Measurements from ENCODE around the gene SMIM41. TPM values are rescaled to one million over a fixed set of nuclear protein-coding genes. Genes with fewer than 3 reads are reported as not detected.

The SMIM41 gene
- total RNA-seq, 1 donor from 2014 or later: not detected

GRCh38 chr12:52035926-52036325 lies 43.6 kb upstream of the SMIM41 start:
- H3K27me3 Mint-ChIP-seq (ENCODE audit: low read depth): peaks cover 6% of the 10 kb centered on the region
- H3K27ac Mint-ChIP-seq (ENCODE audit: unreplicated experiment): no peak overlapping the region
- peaks cover 60% of the 10 kb centered on the region for H3K4me1 Mint-ChIP-seq
- H3K36me3 Mint-ChIP-seq (ENCODE audit: low read depth): no peaks in the 10 kb centered on the region
- no peaks in the 10 kb centered on the region for H3K9me3 Mint-ChIP-seq
- no peak for TF ChIP-seq CTCF (conservative IDR thresholded peaks at IDR 0.05)
- no peak for DNase-seq (ENCODE audit: low read depth, low spot score)
- peak overlapping the region; percentile 89 for H3K4me3 Mint-ChIP-seq

- Mint-ChIP-seq H3K9me3 (no peaks in the 10 kb centered on the region), H3K4me1 (peaks cover 63% of the 10 kb centered on the region), H3K4me3 (peak overlapping the region; percentile 89)
Observed at GRCh38 chr12:52036587-52037171, 42.8 kb upstream of the SMIM41 start.

GRCh38 chr12:52037248-52037861 lies 42.1 kb upstream of the SMIM41 start:
- no peak for DNase-seq (ENCODE audit: low read depth, low spot score)
- no peak for TF ChIP-seq CTCF (conservative IDR thresholded peaks at IDR 0.05)
- Mint-ChIP-seq H3K36me3 (ENCODE audit: low read depth) (no peaks in the 10 kb centered on the region), H3K4me1 (peaks cover 57% of the 10 kb centered on the region), H3K9me3 (no peaks in the 10 kb centered on the region), H3K27me3 (ENCODE audit: low read depth) (peaks cover 6% of the 10 kb centered on the region), H3K4me3 (peak overlapping the region; percentile 97), H3K27ac (ENCODE audit: unreplicated experiment) (peak overlapping the region; percentile 97)

More at GRCh38 chr12:52036587-52037171, 42.8 kb upstream of the SMIM41 start:
- no peaks in the 10 kb centered on the region for H3K36me3 Mint-ChIP-seq (ENCODE audit: low read depth)
- DNase-seq (ENCODE audit: low read depth, low spot score): peak; percentile 53
- no peak overlapping the region for H3K27ac Mint-ChIP-seq (ENCODE audit: unreplicated experiment)
- peaks cover 6% of the 10 kb centered on the region for H3K27me3 Mint-ChIP-seq (ENCODE audit: low read depth)
- TF ChIP-seq CTCF (conservative IDR thresholded peaks at IDR 0.05): no peak

GRCh38 chr12:52038447-52038846 lies 41.1 kb upstream of the SMIM41 start:
- no peak for TF ChIP-seq CTCF (conservative IDR thresholded peaks at IDR 0.05)
- no peak for DNase-seq (ENCODE audit: low read depth, low spot score)
- H3K9me3 Mint-ChIP-seq: no peaks in the 10 kb centered on the region
- peak overlapping the region; percentile 97 for H3K4me3 Mint-ChIP-seq
- H3K4me1 Mint-ChIP-seq: peaks cover 48% of the 10 kb centered on the region
- peaks cover 6% of the 10 kb centered on the region for H3K27me3 Mint-ChIP-seq (ENCODE audit: low read depth)
- H3K27ac Mint-ChIP-seq (ENCODE audit: unreplicated experiment): peak overlapping the region; percentile 90
- H3K36me3 Mint-ChIP-seq (ENCODE audit: low read depth): no peaks in the 10 kb centered on the region

GRCh38 chr12:52041035-52041434 lies 38.5 kb upstream of the SMIM41 start:
- H3K27me3 Mint-ChIP-seq (ENCODE audit: low read depth): peaks cover 3% of the 10 kb centered on the region
- DNase-seq (ENCODE audit: low read depth, low spot score): no peak
- H3K27ac Mint-ChIP-seq (ENCODE audit: unreplicated experiment): no peak overlapping the region
- no peaks in the 10 kb centered on the region for H3K9me3 Mint-ChIP-seq
- no peaks in the 10 kb centered on the region for H3K36me3 Mint-ChIP-seq (ENCODE audit: low read depth)
- TF ChIP-seq CTCF (conservative IDR thresholded peaks at IDR 0.05): no peak
- peaks cover 50% of the 10 kb centered on the region for H3K4me1 Mint-ChIP-seq
- peak overlapping the region; percentile 69 for H3K4me3 Mint-ChIP-seq
